HFFc6 (cell line): Measurements from ENCODE around the gene KLHL29. TPM values are rescaled to one million over a fixed set of nuclear protein-coding genes. Genes with fewer than 3 reads are reported as not detected.
A peak's percentile ranks its signal among the peaks of the same experiment; 100 is the strongest.

Source experiments
- DNase-seq: peaks from one replicate; pipeline ENCODE4 v3.0.0-alpha.2; 2018
- H3K27ac Mint-ChIP-seq: 2 replicates; pipeline ENCODE4 v1.8.0; 2020; ENCODE audit warnings: mild to moderate bottlenecking, mixed read lengths
- H3K27me3 Mint-ChIP-seq: 2 replicates; pipeline ENCODE4 v1.8.0; 2021; ENCODE audit warnings: mild to moderate bottlenecking, moderate library complexity, mixed read lengths; ENCODE audit not compliant: insufficient read depth
- H3K36me3 Mint-ChIP-seq: 2 replicates; pipeline ENCODE4 v1.8.0; 2021; ENCODE audit warnings: low read depth, mixed read lengths
- H3K4me1 Mint-ChIP-seq: 2 replicates; pipeline ENCODE4 v1.8.0; 2020; ENCODE audit warnings: low read depth, mixed read lengths
- H3K4me3 Mint-ChIP-seq: 2 replicates; pipeline ENCODE4 v1.8.0; 2020; ENCODE audit warnings: mild to moderate bottlenecking, moderate library complexity, mixed read lengths
- H3K9me3 Mint-ChIP-seq: 2 replicates; pipeline ENCODE4 v1.8.0; 2020; ENCODE audit warnings: mild to moderate bottlenecking, mixed read lengths
- total RNA-seq, 6 experiments: library from RNA; stranded (reverse); fragmentation: NEBNext Ultra II Directional; extraction: Animal tissue kit (Norgen Biotek cat#: 25700); gene quantifications; 2 replicates in 1 of 6; 3 replicates in 5 of 6; pipeline ENCODE4 v1.2.3, GENCODE V29; 2021
- TF ChIP-seq, protein P1 (sequence below): fragments of 200-600 bp; sonication (generic); IDR thresholded peaks from 2 replicates; pipeline ENCODE4 v1.5.0; 2021; ENCODE audit warnings: antibody characterized with exemption, mild to moderate bottlenecking

The KLHL29 gene
- total RNA-seq, 6 experiments from 2014 or later = 7.4 to 9.7 (median 8.6) TPM

DNA sequence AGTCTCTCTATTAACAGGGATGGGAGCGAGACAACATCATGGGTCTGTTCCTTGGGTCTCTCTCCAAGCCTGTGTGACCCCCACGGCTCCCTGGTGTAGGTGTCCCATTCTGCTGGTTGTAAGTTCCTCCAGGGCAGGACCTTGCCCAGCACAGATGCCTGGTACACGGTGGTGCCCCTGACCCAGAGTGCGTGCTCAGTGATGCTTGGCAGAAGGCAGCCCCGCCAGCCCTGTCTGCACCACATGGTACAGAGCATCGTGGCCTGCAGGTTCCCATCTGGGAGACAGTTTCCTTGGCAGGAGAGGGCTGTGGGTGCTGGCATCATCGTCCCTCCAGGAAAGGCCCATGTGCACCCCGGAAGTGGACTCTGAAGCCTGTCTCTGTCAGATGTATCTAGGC lies 249.0 kb downstream of the KLHL29 start:
- Mint-ChIP-seq H3K27ac (no peak overlapping the region), H3K27me3 (peaks cover 4% of the 10 kb centered on the region), H3K4me1 (peaks cover 17% of the 10 kb centered on the region), H3K4me3 (no peak overlapping the region), H3K9me3 (no peaks in the 10 kb centered on the region), H3K36me3 (no peaks in the 10 kb centered on the region)
- DNase-seq = no peak
- TF ChIP-seq, protein P1, sequence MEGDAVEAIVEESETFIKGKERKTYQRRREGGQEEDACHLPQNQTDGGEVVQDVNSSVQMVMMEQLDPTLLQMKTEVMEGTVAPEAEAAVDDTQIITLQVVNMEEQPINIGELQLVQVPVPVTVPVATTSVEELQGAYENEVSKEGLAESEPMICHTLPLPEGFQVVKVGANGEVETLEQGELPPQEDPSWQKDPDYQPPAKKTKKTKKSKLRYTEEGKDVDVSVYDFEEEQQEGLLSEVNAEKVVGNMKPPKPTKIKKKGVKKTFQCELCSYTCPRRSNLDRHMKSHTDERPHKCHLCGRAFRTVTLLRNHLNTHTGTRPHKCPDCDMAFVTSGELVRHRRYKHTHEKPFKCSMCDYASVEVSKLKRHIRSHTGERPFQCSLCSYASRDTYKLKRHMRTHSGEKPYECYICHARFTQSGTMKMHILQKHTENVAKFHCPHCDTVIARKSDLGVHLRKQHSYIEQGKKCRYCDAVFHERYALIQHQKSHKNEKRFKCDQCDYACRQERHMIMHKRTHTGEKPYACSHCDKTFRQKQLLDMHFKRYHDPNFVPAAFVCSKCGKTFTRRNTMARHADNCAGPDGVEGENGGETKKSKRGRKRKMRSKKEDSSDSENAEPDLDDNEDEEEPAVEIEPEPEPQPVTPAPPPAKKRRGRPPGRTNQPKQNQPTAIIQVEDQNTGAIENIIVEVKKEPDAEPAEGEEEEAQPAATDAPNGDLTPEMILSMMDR = no peak

DNA sequence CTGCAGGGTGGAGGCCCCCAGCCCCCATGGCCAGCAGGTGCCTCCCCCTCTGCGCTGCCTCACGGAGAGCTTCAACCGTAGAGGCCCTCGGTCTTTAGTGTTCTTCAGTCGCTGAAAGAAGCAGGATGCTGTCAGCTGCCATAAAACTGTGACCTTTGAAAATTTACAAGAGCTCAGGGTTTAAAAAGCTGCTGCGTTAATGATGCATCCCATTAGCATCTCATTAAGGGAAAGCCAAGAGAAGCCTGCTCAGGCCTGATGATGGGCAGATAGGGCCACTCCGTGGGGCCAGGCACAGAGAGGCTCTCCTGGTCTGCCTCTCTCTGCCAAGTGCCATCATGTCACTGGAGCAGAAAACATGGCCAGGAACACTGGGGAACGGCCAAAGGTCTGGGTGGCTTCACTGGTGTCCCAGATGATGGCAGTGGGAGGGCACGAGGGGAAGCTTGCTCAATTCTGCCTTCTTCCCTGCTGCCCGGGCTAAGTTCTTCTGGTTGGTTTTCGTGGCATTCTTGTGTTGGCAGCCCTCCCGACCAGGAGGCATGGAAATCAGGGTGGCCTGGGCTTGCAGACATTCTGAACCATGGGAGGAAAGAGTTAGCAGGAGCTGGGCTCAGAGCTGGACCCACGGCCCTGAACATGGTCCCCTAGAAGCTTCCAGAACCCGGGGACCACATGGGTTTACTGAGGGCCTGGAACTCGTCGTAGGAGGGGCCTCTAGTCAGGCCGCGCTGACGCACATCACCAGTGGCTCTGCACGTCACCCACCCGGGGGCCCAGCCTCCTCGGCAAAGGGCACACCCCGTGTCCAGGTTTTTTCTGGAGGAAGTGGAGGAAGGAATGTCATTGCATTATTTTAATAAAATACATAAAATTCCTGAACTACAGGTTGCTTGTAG lies 250.7 kb downstream of the KLHL29 start:
- Mint-ChIP-seq H3K4me1 (peaks cover 17% of the 10 kb centered on the region), H3K27me3 (peaks cover 2% of the 10 kb centered on the region), H3K27ac (no peak overlapping the region), H3K9me3 (no peaks in the 10 kb centered on the region), H3K36me3 (peaks cover 9% of the 10 kb centered on the region; the same call in 1 of the 2 replicates), H3K4me3 (no peak overlapping the region)
- DNase-seq = no peak
- TF ChIP-seq, protein P1 = no peak

DNA sequence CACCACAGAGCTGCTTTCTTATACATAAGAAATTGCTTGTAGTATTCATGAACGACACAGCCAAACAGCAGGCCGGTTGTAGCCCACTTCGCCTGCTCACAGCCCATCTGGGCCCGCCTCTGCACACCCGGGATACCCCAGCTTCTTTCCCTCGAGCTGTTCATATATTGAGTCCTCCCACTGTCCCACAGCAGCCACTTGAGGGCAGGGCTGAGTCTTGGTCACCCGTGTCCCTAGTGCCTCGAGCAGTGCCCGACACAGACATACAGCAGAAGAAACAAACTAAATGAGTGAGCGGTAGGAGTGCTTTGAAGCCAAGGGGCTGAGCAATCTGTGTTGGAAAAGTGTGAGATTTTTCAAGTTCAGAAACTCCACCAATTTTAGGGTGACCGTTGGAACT lies 251.4 kb downstream of the KLHL29 start:
- Mint-ChIP-seq H3K4me1 (peaks cover 17% of the 10 kb centered on the region), H3K27me3 (peaks cover 2% of the 10 kb centered on the region), H3K4me3 (peak overlapping the region; percentile 29), H3K27ac (peak overlapping the region; percentile 92), H3K9me3 (no peaks in the 10 kb centered on the region), H3K36me3 (peaks cover 9% of the 10 kb centered on the region; the same call in 1 of the 2 replicates)
- TF ChIP-seq, protein P1 = peak; percentile 62
- DNase-seq = peak; percentile 24

DNA sequence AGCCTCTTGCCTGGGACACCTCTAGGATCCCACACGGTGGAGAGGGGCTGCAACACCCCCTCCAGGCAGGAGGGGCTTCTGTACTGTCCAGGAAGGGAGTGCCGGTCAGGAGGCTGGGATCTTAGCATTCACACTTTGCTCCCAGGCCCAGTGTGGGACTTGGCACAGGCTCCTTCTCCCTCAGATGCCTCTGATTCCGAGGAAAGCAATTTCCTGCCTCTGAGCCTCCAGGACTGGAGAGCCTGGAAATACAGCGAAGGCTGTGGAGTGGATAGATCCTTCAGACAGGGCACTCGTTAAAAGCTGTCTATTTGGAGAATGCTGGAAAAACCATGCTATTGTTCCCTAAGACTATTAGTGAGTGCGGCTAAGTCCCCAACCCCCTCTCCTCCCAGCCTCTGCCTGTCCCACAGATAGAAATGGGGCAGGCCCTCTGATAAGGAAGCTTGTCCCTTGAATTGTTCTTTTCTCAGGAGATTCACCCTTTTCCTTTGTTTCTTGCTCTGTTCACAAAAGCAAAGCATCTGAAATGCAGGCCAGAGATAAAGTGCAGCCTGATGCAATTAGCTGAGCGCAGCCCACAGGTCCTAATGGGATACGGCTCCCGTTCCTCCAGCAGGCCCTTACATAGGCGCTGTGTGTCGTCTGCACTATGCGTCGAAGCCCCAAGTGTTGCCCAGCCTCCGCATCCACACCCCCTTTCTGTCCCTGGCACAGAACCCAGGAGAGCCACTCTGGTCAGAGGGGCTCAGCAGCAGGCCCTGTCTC lies 252.2 kb downstream of the KLHL29 start:
- Mint-ChIP-seq H3K9me3 (no peaks in the 10 kb centered on the region), H3K27me3 (peaks cover 2% of the 10 kb centered on the region), H3K27ac (peak overlapping the region; percentile 92), H3K4me1 (peaks cover 17% of the 10 kb centered on the region), H3K36me3 (peaks cover 9% of the 10 kb centered on the region; the same call in 1 of the 2 replicates), H3K4me3 (peak overlapping the region; percentile 45; the same call in 1 of the 2 replicates)
- DNase-seq = peak; percentile 66
- TF ChIP-seq, protein P1 = no peak

DNA sequence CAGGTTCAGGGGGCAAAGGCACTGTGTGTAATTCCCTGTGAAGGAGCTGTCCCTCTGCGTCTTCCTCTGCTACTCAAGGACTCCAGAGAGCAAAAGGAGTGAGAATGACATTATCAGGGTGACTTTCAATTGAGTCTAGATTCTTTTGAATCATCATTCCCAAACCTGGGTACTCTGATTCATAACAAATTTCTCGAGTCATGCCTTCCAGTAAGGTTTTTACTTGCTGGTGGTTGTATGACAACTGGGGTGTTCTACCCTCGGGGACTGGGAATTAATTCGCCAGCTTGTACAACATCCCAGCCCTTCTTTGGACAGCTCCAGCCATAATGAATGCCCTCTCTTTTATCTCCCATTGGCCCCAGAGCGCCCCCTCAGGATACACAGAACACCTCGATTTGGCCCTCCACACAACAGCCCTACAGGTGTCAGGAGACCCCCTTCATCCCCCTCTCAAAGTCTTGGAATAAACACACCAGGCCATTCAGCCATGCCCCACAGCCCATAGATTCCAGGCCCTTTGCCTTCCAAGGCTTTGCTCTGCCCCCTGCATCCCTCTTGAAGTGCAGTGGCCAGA lies 254.5 kb downstream of the KLHL29 start:
- H3K27me3 Mint-ChIP-seq = peaks cover 2% of the 10 kb centered on the region
- TF ChIP-seq, protein P1 = no peak
- H3K9me3 Mint-ChIP-seq = no peaks in the 10 kb centered on the region

More for the DNA sequence above, 254.5 kb downstream of the KLHL29 start:
- H3K4me1 Mint-ChIP-seq = peaks cover 17% of the 10 kb centered on the region
- H3K36me3 Mint-ChIP-seq = peaks cover 16% of the 10 kb centered on the region
- no peak overlapping the region for H3K4me3 Mint-ChIP-seq
- DNase-seq = no peak
- H3K27ac Mint-ChIP-seq = no peak overlapping the region
